Measurements from ENCODE around the gene PLCB3. TPM values are rescaled to one million over a fixed set of nuclear protein-coding genes. Genes with fewer than 3 reads are reported as not detected.

PLCB3 gene
- total and polyA plus RNA-seq, 2 donors (not counting 3 experiments of a cell fraction or from before 2014, with no cell fraction given), result 32.3 to 61.1 TPM

- TF ChIP-seq MAX (IDR thresholded peaks at IDR 0.05; ENCODE audit: insufficient read depth, insufficient read length) (no peak), POLR2A (IDR thresholded peaks at IDR 0.05; ENCODE audit: low read depth, low read length) (peak; percentile 35)
- Histone ChIP-seq H3K9ac (replicated peaks; ENCODE audit: extremely low read depth, insufficient read depth, low read length) (peak overlapping the region; percentile 73), H3K27ac (ENCODE audit: insufficient read depth, low read depth, low read length) (peak overlapping the region; percentile 88), H3K4me2 (ENCODE audit: insufficient read depth, low read length) (no peak overlapping the region), H3K27me3 (ENCODE audit: control insufficient read depth in 2 of 2, insufficient read depth in 2 of 2, low read length in 2 of 2) (no peaks in the 10 kb centered on the region), H4K20me1 (replicated peaks; ENCODE audit: control insufficient read depth, extremely low read depth, insufficient read depth, low read length) (no peaks in the 10 kb centered on the region), H3K36me3 (ENCODE audit: control insufficient read depth in 2 of 2, extremely low read depth in 1 of 2, insufficient read depth in 2 of 2, low read length in 2 of 2) (peaks cover 6 to 18% of the 10 kb centered on the region in 2 experiments), H3K9me3 (replicated peaks; ENCODE audit: control insufficient read depth, insufficient read depth, low read length) (no peaks in the 10 kb centered on the region), H3K4me3 (replicated peaks in 1 of 3; ENCODE audit: insufficient read depth in 1 of 3, low read depth in 1 of 3, low read length in 3 of 3) (peak overlapping the region; percentile 36 to 75 (median 67)), H3K9me1 (replicated peaks; ENCODE audit: control insufficient read depth, extremely low read depth, insufficient read depth, low read length) (no peaks in the 10 kb centered on the region), H2AFZ (ENCODE audit: low read depth, low read length) (peak overlapping the region; percentile 42), H3K4me1 (ENCODE audit: control insufficient read depth, extremely low read depth, insufficient read depth, low read length) (peaks cover 15% of the 10 kb centered on the region), H3K79me2 (ENCODE audit: control insufficient read depth, insufficient read depth, low read length) (peaks cover 38% of the 10 kb centered on the region)
- peak; percentile 99 for DNase-seq (ENCODE audit: low read depth, low spot score)
- ChIA-PET CTCF (interaction anchor here (0.8 to 4.1 kb wide), 5 partner anchors 36 to 115 kb away, joined by 3 to 27 read pairs (median 5); partner anchors contain the start of gene STIP1), POLR2A (interaction anchor here (0.7 to 1.0 kb wide), 4 partner anchors 15 to 30 kb away, joined by 3 to 10 read pairs (median 3); partner anchors contain the start of genes NUDT22 and TRPT1)
- BruUV-seq (replicated peaks), result no TSS peak
- FAIRE-seq, result peak; percentile 97
- intact Hi-C loops (cut with micrococcal nuclease) (loop anchor here (1.0 to 5.0 kb wide), 6 partner anchors 11 to 240 kb away; partner anchors contain the start of genes DNAJC4, ESRRA, NUDT22 and RPS6KA4), dilution Hi-C loops (cut with MboI; ENCODE audit: extremely low pct_ligation_motif_present, low sequenced_read_pairs) (no loop called here)
Measured at GRCh38 chr11:64241241-64241490, 10.2 kb upstream of the PLCB3 start.

GRCh38 chr11:64241491-64242374 lies 9.6 kb upstream of the PLCB3 start:
- no peaks in the 10 kb centered on the region for H3K27me3 ChIP-seq (ENCODE audit: control insufficient read depth in 2 of 2, insufficient read depth in 2 of 2, low read length in 2 of 2)
- H3K4me2 ChIP-seq (ENCODE audit: insufficient read depth, low read length), result peak overlapping the region; percentile 55
- FAIRE-seq, result peak; percentile 72
- dilution Hi-C loops (cut with MboI; ENCODE audit: extremely low pct_ligation_motif_present, low sequenced_read_pairs), result no loop called here
- TF ChIP-seq POLR2A (IDR thresholded peaks at IDR 0.05; ENCODE audit: low read depth, low read length), result peak; percentile 52
- TF ChIP-seq MAX (IDR thresholded peaks at IDR 0.05; ENCODE audit: insufficient read depth, insufficient read length), result peak; percentile 5
- TF ChIP-seq EZH2 (IDR thresholded peaks at IDR 0.05; ENCODE audit: borderline replicate concordance, low read depth, low read length, severe bottlenecking), result no peak
- peak; percentile 79 for TF ChIP-seq POLR2AphosphoS5 (IDR thresholded peaks at IDR 0.05; ENCODE audit: insufficient read depth, low read depth, low read length)
- no peak for TF ChIP-seq MYC (IDR thresholded peaks at IDR 0.05; ENCODE audit: low read depth, low read length)
- H3K79me2 ChIP-seq (ENCODE audit: control insufficient read depth, insufficient read depth, low read length), result peaks cover 40% of the 10 kb centered on the region
- peaks cover 6 to 18% of the 10 kb centered on the region in 2 experiments for H3K36me3 ChIP-seq (ENCODE audit: control insufficient read depth in 2 of 2, extremely low read depth in 1 of 2, insufficient read depth in 2 of 2, low read length in 2 of 2)
- H3K9me1 ChIP-seq (replicated peaks; ENCODE audit: control insufficient read depth, extremely low read depth, insufficient read depth, low read length), result no peaks in the 10 kb centered on the region
- BruUV-seq (replicated peaks), result no TSS peak
- H4K20me1 ChIP-seq (replicated peaks; ENCODE audit: control insufficient read depth, extremely low read depth, insufficient read depth, low read length), result no peaks in the 10 kb centered on the region
- peaks cover 15% of the 10 kb centered on the region for H3K4me1 ChIP-seq (ENCODE audit: control insufficient read depth, extremely low read depth, insufficient read depth, low read length)
- intact Hi-C loops (cut with micrococcal nuclease), result loop anchor here (1.0 to 5.0 kb wide), 6 partner anchors 11 to 241 kb away; partner anchors contain the start of genes DNAJC4, ESRRA, NUDT22 and RPS6KA4
- no peak overlapping the region for H2AFZ ChIP-seq (ENCODE audit: low read depth, low read length)
- peak overlapping the region; percentile 61 to 93 (median 67) for H3K4me3 ChIP-seq (replicated peaks in 1 of 3; ENCODE audit: insufficient read depth in 1 of 3, low read depth in 1 of 3, low read length in 3 of 3)
- no peaks in the 10 kb centered on the region for H3K9me3 ChIP-seq (replicated peaks; ENCODE audit: control insufficient read depth, insufficient read depth, low read length)
- peak overlapping the region; percentile 24 for H3K27ac ChIP-seq (ENCODE audit: insufficient read depth, low read depth, low read length)
- no peak for DNase-seq (ENCODE audit: low read depth, low spot score)
- peak overlapping the region; percentile 65 for H3K9ac ChIP-seq (replicated peaks; ENCODE audit: extremely low read depth, insufficient read depth, low read length)
- ChIA-PET CTCF (interaction anchor here (0.8 to 5.0 kb wide), 6 partner anchors 37 to 115 kb away, joined by 3 to 36 read pairs (median 6); partner anchors contain the start of genes CATSPERZ and STIP1), POLR2A (interaction anchor here (0.7 to 1.0 kb wide), 4 partner anchors 16 to 30 kb away, joined by 3 to 10 read pairs (median 3); partner anchors contain the start of genes NUDT22 and TRPT1)

Data from endothelial cell of umbilical vein (primary cell).